ENCODE measurements around the gene CASKIN2.

Gene CASKIN2

DNA sequence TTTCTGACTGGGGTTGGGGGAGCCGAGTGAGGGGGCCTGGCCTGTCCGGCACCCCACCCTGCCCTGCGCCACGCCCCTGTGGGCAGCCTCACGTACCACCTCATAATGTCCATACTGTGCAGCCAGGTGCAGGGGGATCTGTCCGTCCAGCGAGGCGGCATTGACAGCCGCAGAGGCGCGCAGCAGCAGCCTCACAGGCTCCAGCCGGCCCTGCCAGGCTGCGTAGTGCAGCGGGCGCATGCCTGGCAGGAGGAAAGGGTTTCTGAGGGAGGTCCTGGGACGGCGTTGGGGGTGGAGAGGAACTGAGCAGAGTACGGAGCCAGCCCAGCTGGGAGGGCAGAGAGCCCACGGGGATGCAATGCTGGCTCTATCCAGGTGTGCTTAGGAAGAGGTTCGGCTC is 8.4 kb downstream of the CASKIN2 start:
- no peak for DNase-seq (ENCODE audit: low read depth in 2 of 2)

DNA sequence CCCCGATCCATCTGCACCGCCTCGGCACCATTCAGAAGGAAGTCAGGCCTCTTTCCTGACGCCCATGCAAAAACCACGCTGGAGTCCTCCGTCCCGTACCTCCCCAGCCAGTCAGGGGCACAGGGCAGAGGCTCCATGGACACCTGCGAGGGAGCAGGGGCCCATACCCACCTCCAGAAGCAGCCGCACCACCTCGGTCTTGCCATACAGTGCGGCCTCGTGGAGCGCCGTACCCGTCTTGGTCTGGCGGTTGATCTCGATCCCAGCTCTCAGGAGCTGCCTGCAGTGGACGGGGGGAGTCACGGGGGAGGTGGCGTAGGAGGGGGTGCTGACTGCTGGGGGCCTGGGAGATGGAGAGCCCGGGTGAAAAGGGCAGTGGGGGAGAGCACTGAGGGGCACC is 9.2 kb downstream of the CASKIN2 start:
- no peak for DNase-seq (ENCODE audit: low read depth in 2 of 2)

DNA sequence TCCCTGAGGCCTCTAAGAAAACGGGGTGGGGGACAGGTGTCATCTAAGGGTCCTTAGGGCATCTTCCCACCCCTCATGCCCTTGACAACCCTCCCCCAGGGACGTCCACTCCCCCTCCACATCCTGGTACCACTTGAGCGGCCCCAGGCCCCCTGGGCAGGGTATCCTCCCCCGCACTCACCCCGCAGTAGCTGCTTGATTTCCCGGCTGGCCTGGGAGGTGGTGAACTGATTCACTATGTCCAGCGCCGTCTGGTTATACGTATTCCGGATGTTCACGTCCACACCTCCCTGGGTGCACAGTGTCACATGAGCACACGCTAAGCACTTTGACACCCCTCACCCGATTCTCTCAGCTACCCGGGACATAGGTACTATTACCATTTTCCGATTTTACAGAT is 9.7 kb downstream of the CASKIN2 start:
- DNase-seq (ENCODE audit: low read depth in 2 of 2) = no peak

DNA sequence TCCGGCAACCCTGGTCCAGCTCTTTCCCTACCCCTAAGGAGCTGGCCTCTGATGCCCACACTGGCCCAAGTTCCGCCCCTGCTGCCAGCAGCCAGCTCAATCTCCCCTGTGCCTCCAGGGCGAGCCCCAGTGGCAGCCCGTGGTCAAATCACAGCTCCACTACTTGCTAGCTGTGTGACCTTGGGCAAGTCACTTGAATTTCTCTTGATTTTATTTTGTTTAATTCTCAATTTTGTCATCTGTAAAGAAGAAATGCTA is 10.3 kb downstream of the CASKIN2 start:
- no peak for DNase-seq (ENCODE audit: low read depth in 2 of 2)

DNA sequence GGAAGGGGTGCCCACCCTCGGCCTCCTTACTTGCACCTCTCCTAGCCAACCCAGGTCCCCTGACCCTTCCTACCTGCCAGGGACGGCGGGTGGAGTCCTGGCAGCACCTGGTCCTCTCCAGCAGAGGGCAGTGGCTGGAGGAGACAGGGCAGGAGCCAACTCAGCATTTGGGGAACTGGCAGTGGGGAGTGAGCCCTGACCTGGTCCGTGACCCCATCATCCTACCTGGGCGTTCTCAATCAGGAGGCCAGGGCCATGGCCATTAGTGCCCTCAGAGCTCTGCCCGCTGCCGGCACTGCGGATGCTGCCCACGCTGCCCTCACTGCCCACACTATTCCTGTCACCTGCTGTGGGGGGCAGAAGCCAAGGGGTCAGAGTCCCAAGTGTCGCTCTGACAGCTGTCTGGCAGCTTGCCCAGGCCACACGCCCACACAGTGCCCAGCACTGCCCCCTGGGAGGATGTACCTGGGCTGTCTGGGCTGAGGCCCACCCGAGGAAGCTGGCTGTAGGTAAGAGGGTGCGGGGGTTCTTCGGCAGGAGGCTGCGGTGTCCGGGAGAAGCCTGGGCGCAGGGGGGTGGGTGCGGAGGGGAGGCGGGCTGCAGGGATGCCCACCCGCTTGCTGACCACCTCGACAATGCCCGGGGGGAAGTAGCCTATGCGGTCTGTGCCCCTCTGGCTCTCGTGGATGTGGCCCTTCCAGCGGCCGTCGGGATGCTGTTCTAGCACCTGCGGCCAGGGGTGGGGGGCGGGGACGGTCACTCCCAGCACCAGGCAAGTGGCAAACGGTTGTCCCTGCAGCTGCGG is 10.8 kb downstream of the CASKIN2 start:
- no peak for DNase-seq (ENCODE audit: low read depth in 2 of 2)

DNA sequence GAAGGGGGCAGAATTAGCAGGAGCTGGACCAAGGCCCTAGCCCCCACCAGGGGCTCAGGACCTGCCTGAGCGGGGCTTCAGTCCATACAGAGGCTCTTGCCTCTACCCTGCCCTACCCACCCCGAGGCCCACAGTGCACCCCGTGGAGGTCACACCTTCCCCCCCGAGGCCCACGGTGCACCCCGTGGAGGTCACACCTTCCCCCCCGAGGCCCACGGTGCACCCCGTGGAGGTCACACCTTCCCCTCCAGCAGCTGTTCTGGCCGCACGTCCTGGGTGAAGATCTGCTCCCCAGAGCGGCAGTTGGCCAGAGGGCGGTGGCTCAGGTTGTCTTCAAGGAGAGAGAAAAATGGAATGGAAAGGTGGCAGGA is 11.4 kb downstream of the CASKIN2 start:
- no peak for DNase-seq (ENCODE audit: low read depth in 2 of 2)

DNA sequence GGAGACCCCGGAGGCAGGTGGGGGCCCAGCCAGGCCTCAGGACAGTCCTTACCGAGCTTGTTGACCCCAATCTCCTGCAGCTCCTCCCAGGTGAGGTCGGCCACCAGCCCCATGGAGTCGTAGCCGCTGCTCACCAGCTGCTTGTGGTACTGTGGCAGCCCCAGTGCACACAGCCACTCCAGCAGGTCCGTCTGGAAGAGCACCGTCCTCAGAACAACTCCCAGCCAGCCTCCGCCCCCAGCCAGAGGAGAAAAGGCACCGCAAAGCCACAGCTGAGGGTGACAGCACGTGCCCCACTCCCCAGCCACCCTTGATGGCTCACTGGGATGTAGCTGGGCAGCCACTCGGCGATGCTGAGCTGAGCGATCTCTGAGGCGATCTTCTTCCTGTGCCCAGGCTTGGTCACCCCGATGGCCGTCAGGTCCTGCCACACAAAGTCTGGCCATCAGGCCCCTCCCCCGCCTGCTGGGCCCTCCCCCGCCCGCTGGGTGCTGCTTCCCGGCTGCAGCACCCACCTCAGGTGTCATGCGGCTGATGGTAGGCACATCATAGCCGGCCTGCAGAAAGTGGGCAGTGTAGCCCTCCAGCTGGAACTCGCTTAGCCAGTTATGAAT is 11.9 kb downstream of the CASKIN2 start:
- DNase-seq (ENCODE audit: low read depth in 2 of 2) = no peak

DNA sequence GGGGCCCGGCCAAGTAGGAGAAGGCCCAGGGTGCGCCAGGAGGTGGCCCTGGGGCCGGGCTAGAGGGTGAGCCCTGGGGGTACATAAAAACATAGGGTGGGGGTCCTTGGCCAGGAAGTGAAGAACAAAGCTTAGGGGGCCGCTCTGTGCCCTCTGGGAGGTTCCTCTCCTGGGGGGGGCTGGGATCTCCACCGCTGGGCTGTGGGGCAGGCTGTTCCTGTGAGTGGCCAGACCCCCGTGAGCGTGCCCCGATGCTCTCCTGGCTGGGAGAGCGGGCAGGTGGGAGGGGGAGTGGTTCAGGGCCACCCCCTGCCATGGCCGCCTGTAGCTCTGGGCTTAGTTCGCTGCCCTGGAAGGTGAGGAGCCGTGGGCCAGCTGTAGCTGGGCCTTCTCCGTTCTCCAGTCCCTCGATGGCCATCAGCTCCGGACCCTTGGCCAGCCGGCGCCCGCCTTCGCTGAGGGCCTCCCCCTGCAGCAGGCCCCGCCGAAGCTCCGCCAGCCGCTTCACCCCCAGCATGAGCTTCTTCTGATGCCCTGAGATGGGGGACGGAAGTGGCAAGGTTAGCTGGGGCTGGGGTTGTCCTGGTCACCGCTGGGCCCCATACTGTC is 12.5 kb downstream of the CASKIN2 start:
- DNase-seq (ENCODE audit: low read depth in 2 of 2) = no peak

DNA sequence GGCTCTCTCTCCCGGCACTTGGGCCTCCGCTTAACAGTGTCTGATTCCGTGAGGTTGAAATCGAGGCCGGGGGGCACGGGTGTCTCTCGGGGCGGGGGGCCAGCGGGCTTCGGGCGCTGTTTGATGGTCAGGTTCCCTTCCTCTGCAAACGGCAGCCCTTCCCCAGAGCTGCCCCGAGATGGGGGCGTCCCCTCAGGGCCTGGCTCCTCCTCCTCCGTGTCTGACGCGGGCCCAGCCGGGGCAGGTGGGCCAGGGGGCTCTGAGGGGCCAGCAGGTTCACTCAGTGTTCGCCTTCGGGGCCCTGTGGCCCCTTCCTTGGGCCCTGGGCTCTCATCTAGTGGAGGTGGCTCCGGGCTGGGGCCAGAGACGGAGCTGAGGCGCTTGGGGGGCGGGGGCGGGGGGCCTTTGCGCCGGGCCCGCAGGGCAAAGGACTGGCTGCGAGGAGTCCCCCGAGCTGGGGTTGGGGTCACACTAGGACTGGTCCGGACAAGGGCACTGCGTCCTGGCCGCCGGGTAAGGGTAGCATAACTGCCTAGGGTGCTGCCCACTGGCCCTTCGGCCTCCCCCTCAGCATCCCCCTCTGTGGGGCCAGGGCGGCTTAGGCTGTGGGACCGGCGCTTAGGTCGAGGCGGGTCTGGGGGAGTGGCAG is 13.1 kb downstream of the CASKIN2 start:
- DNase-seq (ENCODE audit: low read depth in 2 of 2) = no peak

DNA sequence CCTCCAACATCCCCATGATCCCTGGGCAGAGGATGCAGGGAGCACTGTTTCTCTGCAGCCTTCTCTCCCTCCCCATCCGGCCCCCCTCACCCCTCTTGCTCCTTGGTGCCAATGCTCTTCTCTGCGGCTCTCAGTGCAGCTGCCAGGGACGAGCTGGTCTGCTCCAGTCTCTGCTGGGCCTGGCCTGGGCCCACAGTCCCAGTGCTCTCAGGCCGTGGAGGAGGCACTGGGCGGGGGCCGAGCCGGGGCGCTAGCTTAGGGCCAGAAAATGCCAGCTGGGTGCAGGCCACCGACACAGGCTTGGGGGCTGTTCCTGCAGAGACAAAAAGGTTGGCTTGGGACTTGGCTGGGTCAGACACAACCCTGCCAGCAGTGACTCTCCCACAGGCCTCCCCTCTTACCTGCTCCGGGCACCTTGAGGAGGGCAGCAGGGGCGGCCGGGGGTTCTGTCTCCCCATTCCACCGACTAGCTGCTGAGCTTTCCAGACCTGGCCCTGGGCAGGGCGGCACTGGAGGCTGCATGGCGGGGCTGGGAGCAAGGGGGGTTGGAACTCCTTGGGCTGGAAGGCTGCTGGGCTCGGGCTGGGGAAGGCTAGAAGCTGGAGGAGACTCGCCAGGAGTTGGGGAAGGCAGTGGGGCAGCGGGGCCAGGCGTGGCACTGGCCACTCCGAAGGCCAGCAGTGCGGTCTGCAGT is 13.8 kb downstream of the CASKIN2 start:
- DNase-seq (ENCODE audit: low read depth in 2 of 2) = no peak

DNA sequence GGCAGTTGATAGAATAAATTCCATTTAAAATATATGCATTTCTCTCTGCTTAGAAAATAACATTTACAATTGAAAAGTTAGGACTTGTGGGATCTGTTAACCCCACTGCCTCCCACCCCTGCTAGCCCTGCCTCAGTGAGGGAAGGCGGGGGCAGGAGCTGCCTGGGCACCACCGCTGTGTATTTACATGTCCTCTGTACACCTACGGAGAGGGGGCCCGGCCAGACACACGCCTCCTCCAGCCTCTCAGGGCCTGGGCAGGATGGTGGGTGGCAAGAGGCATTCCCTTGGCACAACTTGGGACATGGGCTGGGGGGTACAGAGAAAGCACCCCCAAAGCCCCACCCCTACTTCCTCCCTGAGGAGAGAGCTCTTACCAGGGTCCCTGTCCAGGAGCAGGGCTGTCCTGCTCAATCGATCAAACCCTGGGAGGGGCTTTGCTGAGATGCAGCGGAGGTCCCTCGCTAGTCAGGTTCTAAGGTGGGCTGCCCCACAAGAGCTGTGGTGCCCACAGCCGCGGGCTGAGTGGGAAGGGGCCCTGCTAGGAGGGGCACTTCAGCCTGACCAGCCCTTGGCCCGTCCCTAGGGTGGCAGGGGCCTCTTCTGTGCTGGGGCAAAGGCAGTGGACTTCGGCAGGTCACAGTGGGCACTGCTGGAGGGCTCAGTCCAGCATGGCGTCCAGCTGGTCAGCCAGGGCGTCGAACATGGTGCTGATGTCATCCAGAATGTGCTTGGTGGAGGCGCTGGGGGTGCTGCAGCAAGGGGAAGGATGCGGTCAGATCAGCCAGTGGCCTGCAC is 14.7 kb downstream of the CASKIN2 start:
- DNase-seq (ENCODE audit: low read depth in 2 of 2) = no peak

DNA sequence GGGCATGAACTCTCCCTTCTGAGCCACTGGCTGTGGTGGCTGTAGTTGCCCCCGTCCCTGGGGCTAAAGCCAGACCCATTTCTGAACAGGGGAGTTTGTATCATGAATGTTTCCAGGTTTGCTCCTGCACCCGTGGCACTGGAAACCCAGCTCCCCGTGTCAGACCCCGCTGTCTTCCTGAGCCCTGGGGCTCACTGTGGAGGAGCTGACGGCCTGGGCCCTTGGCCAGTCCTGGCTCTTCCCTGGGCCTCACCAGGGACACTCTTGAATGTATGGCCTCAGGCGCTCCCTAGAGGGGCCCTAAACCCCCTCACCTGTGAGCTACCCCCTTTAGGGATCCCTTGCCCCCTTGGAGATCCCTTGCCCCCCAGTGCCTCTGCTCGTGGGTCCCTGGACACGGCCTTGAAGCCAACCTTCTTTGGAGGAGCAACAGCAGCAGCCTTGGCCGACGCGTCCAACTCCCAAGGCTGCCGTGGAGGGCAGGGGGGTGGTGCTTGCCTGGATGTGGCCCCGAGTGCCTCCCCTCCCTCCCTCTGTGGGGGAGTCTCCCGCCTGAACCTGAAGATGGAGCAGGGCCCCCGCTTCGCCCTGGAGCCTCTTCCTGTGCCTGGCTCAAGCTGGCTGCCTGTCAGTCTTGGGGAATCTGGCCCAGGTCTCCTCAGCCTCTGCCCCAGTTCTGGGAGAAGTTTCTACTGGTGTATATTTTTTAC is 15.9 kb downstream of the CASKIN2 start:
- no peak for DNase-seq (ENCODE audit: low read depth in 2 of 2)

DNA sequence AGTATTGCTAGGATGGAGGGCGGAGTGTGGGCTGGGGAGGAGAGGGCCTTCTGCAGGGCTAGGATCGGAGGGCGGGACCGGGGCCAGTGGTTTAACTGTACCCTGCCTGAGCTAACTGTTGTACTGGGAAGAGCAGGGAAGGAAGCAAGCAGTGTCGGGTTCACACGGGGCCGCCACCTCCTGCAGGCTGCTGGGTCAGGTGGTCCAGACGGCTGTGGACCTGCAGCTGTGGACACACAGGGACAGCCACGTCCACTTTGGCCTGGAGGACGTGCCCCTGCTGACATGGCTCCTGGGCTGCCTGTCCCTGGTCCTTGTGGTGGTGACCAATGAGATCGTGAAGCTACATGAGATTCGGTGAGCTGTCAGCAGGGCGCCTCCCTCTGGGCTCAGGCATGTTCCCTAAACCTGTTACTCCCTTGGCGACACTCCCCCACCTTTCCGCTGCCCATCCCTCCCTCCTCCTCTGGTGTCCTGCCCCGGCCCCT is 16.6 kb downstream of the CASKIN2 start:
- DNase-seq (ENCODE audit: low read depth in 2 of 2) = no peak

DNA sequence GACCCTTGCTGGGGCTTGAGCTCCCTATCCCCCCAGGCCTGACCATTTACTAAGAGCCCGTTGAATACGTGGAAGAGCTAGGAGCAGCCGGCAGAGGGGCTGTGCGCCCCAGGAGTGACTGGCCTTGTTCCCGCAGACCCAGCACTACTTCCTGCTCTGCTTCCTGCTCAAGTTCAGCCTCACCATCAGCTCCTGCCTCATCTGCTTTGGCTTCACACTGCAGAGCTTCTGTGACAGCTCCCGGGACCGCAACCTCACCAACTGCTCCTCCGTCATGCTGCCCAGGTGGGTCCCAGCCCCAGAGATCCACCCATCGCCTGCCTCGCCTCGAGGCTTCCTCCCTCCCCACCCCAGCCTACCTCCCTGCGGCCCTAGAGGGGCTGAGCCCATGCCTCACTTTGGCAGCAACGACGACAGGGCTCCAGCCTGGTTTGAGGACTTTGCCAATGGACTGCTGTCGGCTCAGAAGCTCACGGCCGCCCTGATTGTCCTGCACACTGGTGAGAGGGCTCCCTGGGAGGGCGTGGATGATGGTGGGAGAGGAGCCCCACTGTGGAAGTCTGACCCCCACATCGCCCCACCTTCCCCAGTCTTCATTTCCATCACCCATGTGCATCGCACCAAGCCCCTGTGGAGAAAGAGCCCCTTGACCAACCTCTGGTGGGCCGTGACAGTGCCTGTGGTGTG is 17.2 kb downstream of the CASKIN2 start:
- no peak for DNase-seq (ENCODE audit: low read depth in 2 of 2)

DNA sequence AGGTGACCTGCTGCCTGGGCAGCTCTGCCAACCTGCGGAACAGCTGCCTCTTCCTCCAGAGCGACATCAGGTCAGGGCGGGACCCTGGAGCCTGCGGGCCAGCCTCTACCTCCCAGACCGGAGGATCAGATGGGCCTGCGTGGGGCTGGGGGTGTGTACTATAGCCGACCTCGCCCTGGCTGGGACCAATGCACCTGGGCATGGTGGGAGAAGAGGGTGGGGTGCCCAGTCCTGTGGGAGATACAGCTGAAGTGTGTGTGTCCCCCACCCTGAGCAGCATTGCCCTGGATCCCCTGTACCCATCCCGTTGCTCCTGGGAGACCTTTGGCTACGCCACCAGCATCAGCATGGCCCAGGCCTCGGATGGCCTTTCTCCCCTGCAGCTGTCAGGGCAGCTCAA is 19.3 kb downstream of the CASKIN2 start:
- no peak for DNase-seq (ENCODE audit: low read depth in 2 of 2)

DNA sequence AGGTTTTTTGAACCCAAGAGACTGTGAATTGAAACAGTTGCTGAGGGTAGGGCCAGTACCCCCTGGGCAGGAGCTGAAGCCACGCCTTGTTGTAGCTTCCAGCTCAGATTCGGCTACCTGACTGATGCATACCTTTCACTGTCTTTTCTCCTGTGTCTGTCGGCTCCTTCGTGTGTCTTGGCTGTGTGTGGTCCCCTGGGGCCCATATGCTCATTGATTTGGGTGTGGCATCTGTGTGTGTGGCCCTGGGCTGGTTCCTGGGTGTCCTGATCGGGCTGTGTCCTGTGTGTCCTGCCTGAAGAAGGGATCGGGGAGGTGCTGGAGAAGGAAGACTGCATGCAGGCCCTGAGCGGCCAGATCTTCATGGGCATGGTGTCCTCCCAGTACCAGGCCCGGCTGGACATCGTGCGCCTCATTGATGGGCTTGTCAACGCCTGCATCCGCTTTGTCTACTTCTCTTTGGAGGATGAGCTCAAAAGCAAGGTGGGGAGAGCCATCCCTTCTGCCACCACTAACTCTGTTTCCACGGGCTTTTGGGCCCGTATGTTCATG is 20.9 kb downstream of the CASKIN2 start:
- DNase-seq (ENCODE audit: low read depth in 2 of 2) = no peak

DNA sequence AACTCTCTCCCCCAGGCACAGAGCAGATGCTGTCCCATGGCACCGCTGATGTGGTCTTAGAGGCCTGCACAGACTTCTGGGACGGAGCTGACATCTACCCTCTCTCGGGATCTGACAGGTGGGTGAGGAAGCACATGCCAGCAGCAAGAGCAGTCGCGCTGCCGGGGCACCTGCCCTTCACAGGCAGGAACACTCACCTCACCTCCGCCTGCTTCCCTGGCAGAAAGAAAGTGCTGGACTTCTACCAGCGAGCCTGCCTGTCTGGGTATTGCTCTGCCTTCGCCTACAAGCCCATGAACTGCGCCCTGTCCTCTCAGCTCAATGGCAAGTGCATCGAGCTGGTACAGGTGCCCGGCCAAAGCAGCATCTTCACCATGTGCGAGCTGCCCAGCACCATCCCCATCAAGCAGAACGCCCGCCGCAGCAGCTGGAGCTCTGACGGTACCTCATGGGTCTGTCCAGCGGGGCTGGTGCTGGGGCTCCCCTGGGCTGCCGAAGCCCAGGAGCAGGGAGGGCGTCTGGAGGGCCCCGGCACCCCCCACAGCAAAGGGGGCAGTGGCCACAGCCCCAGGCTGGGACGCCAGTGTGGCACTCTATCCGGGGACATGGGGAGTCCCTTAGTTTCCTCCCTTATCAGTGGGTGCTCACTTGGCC is 21.7 kb downstream of the CASKIN2 start:
- no peak for DNase-seq (ENCODE audit: low read depth in 2 of 2)

DNA sequence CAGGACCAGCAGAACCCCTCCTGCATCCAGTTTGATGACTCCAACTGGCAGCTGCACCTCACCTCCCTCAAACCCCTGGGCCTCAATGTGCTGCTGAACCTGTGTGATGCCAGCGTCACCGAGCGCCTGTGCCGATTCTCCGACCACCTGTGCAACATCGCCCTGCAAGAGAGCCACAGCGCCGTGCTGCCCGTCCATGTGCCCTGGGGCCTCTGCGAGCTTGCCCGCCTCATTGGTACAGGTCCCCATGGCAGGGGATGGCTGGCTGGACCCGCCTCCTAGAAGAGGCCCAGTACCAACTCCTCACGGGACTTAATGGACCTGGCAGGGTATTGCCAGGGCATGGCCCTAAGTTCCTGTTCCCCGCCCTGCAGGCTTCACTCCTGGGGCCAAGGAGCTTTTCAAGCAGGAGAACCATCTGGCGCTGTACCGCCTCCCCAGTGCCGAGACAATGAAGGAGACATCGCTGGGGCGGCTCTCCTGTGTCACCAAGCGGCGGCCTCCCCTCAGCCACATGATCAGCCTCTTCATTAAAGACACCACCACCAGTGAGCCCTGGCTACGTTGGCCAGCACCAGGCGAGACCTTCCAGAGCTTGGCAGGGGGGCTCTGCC is 22.7 kb downstream of the CASKIN2 start:
- no peak for DNase-seq (ENCODE audit: low read depth in 2 of 2)

DNA sequence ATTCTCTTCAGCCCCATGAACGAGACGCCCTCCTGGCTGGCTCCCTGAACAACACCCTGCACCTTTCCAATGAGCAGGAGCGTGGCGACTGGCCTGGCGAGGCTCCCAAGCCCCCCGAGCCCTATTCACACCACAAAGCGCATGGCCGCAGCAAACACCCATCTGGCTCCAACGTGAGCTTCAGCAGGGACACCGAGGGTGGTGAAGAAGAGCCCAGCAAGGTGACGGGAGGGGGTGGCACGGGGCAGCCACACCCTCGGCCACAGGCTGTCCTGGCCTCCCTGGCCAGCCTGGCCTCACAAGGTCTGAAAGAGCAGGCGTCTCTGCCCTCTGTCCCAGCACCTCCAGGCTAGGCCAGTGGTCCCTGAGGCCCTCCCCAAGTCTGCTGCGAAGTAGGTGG is 23.7 kb downstream of the CASKIN2 start:
- no peak for DNase-seq (ENCODE audit: low read depth in 2 of 2)
